OCI-LY1 (cell line): ENCODE measurements around the gene PPDPF.
A peak's percentile ranks its signal among the peaks of the same experiment; 100 is the strongest.

Experiments
- H2AFZ ChIP-seq: fragments of 200-600 bp; sonication (generic), shearing (Covaris generic); 2 replicates; pipeline ENCODE4 v1.6.0; 2014; ENCODE audit warnings: antibody characterized with exemption, mild to moderate bottlenecking, low read length
- H3F3A ChIP-seq: fragments of 200-600 bp; sonication (generic), shearing (Covaris generic); 2 replicates; pipeline ENCODE4 v1.6.0; 2014; ENCODE audit warnings: mild to moderate bottlenecking, antibody characterized with exemption, low read length, moderate library complexity; ENCODE audit not compliant: insufficient read depth
- H3K27ac ChIP-seq: fragments of 200-600 bp; sonication (generic); 2 replicates; pipeline ENCODE4 v1.5.1; 2014; ENCODE audit warnings: low read length, mixed run types, mild to moderate bottlenecking, low read depth; ENCODE audit not compliant: poor library complexity, severe bottlenecking
- H3K27me3 ChIP-seq: fragments of 200-600 bp; sonication (generic); 2 replicates; pipeline ENCODE4 v1.6.0; 2014; ENCODE audit warnings: antibody characterized with exemption, mild to moderate bottlenecking, low read length, moderate library complexity; ENCODE audit not compliant: insufficient read depth
- H3K36me3 ChIP-seq: fragments of 200-600 bp; sonication (generic); 2 replicates; pipeline ENCODE4 v1.6.1; 2014; ENCODE audit warnings: mild to moderate bottlenecking, antibody characterized with exemption, low read length, moderate library complexity, mixed read lengths; ENCODE audit not compliant: insufficient read depth
- H3K4me1 ChIP-seq: fragments of 200-600 bp; sonication (generic); 2 replicates; pipeline ENCODE4 v1.5.1; 2014; ENCODE audit warnings: mild to moderate bottlenecking, low read length, moderate library complexity; ENCODE audit not compliant: insufficient read depth, severe bottlenecking
- H3K4me2 ChIP-seq: fragments of 200-600 bp; sonication (generic), shearing (Covaris generic); 2 replicates; pipeline ENCODE4 v1.6.1; 2014; ENCODE audit warnings: low read length
- H3K4me3 ChIP-seq: fragments of 200-600 bp; sonication (generic); 2 replicates; pipeline ENCODE4 v1.5.1; 2014; ENCODE audit warnings: low read length, low read depth, mild to moderate bottlenecking, mixed read lengths; ENCODE audit not compliant: poor library complexity, severe bottlenecking
- H3K79me2 ChIP-seq: fragments of 200-600 bp; shearing (Covaris generic); 2 replicates; pipeline ENCODE4 v1.6.1; 2016; ENCODE audit warnings: mixed run types, low read length, mixed read lengths; ENCODE audit not compliant: insufficient read depth
- H3K9ac ChIP-seq: fragments of 200-600 bp; sonication (generic), shearing (Covaris generic); 2 replicates; pipeline ENCODE4 v1.6.1; 2014; ENCODE audit warnings: mild to moderate bottlenecking, low read length, mixed read lengths
- H3K9me2 ChIP-seq: fragments of 200-600 bp; sonication (generic), shearing (Covaris generic); 2 replicates; pipeline ENCODE4 v1.6.1; 2014; ENCODE audit warnings: low read depth, mild to moderate bottlenecking, low read length, mixed read lengths
- H3K9me3 ChIP-seq: fragments of 200-600 bp; shearing (Covaris generic); 2 replicates; pipeline ENCODE4 v1.6.1; 2014; ENCODE audit warnings: low read length, mixed read lengths
- H4K20me1 ChIP-seq: fragments of 200-600 bp; sonication (generic), shearing (Covaris generic); 2 replicates; pipeline ENCODE4 v1.6.0; 2016; ENCODE audit warnings: mild to moderate bottlenecking, low read length; ENCODE audit not compliant: insufficient read depth
- CTCF ChIP-seq: fragments of 200-600 bp; sonication (generic), shearing (Covaris generic); IDR thresholded peaks from 2 replicates; pipeline ENCODE4 v1.5.1; 2017; ENCODE audit warnings: mild to moderate bottlenecking, antibody characterized with exemption, low read length, moderate library complexity, mixed read lengths
- EZH2 ChIP-seq: fragments of 200-600 bp; sonication (generic), shearing (Covaris generic); IDR thresholded peaks from 2 replicates; pipeline ENCODE4 v1.8.0; 2017; ENCODE audit warnings: borderline replicate concordance, mixed run types, mild to moderate bottlenecking, antibody characterized with exemption, low read length, moderate library complexity, mixed read lengths

PPDPF gene

GRCh38 chr20:63554361-63555278 is 34.1 kb downstream of the PPDPF start:
- H3F3A ChIP-seq: 0 out of 2 replicates have a peak, but pooled peaks cover 5% of the 10 kb centered on the region
- H2AFZ ChIP-seq: no peak overlapping the region
- no peak for TF ChIP-seq EZH2
- no peaks in the 10 kb centered on the region for H3K9me2 ChIP-seq
- no peaks in the 10 kb centered on the region for H3K9me3 ChIP-seq
- peaks cover 11% of the 10 kb centered on the region; the same call in 1 of the 2 replicates for H3K27me3 ChIP-seq
- no peak overlapping the region for H3K27ac ChIP-seq
- no peak overlapping the region for H3K4me3 ChIP-seq
- H3K4me1 ChIP-seq: peaks cover 18% of the 10 kb centered on the region
- H3K79me2 ChIP-seq: no peaks in the 10 kb centered on the region
- no peak overlapping the region for H3K9ac ChIP-seq
- peak overlapping the region; percentile 61; the same call in 1 of the 2 replicates for H3K4me2 ChIP-seq
- H4K20me1 ChIP-seq: no peaks in the 10 kb centered on the region
- no peaks in the 10 kb centered on the region for H3K36me3 ChIP-seq

- peaks cover 18% of the 10 kb centered on the region for H3K4me1 ChIP-seq
Observed at GRCh38 chr20:63555661-63556381, 35.3 kb downstream of the PPDPF start.

GRCh38 chr20:63556873-63557478 is 36.4 kb downstream of the PPDPF start:
- Histone ChIP-seq H4K20me1 (no peaks in the 10 kb centered on the region), H3K27ac (no peak overlapping the region), H3K4me1 (peaks cover 18% of the 10 kb centered on the region), H3K4me2 (no peak overlapping the region), H3K4me3 (no peak overlapping the region), H3K36me3 (no peaks in the 10 kb centered on the region), H3K27me3 (peaks cover 9% of the 10 kb centered on the region; the same call in 1 of the 2 replicates), H2AFZ (no peak overlapping the region), H3K9me2 (no peaks in the 10 kb centered on the region), H3K9me3 (no peaks in the 10 kb centered on the region), H3F3A (0 out of 2 replicates have a peak, but pooled peaks cover 5% of the 10 kb centered on the region), H3K79me2 (no peaks in the 10 kb centered on the region), H3K9ac (no peak overlapping the region)
- no peak for TF ChIP-seq EZH2
- TF ChIP-seq CTCF: no peak

More at GRCh38 chr20:63555661-63556381, 35.3 kb downstream of the PPDPF start:
- Histone ChIP-seq H3K4me2 (no peak overlapping the region), H3K9me2 (no peaks in the 10 kb centered on the region), H3K4me3 (no peak overlapping the region), H2AFZ (no peak overlapping the region), H3K9ac (no peak overlapping the region), H3F3A (0 out of 2 replicates have a peak, but pooled peaks cover 5% of the 10 kb centered on the region), H3K27me3 (peaks cover 9% of the 10 kb centered on the region; the same call in 1 of the 2 replicates), H3K27ac (no peak overlapping the region), H3K79me2 (no peaks in the 10 kb centered on the region), H3K9me3 (no peaks in the 10 kb centered on the region), H3K36me3 (no peaks in the 10 kb centered on the region), H4K20me1 (no peaks in the 10 kb centered on the region)
- TF ChIP-seq CTCF (no peak), EZH2 (no peak)
